Measurements from ENCODE around the gene CRIP2.

The CRIP2 gene

DNA sequence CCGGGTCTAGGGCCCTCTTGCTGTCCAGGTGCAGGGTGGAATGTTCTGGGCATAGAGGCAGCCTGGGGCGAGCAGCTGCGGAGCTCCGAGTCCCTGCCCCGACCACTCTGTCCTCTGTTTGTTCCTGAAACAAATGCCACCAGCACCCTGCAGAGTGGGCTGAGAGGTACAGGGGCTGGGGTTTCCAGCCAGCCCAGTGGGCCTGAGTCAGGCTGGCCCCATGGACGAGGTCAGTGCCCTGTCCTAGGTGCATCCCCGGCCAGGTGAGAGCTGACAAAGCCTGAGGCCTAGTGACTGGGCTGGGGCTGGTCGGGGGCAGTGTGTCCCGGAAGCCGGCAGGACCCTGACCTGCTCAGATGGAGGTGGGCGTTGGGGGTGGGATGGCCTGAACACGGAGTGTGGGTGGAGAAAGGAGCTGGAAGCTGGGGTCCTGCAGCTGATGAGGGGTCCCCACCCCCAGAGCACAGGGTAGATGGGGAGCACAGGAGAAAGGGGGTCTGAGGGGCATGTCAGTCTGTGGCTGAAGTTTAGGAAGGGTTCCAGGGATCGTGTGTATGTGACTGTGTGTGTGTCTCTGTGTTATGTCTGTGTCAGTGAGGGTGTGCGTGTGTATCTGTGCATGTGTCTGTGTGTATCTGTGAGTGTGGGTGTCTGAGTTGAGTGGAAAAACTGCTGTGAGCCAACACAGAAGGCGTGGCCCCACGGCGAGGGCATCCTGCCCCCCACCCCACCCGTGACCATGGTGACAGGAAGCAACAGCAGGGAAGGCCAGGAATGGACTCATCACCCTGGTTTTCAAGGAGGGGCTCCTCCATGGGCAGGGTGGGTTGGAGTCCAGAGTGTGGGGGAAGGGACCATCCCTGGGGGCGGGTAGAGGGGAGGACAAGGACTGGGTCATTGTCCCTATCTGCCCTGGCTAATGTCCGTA lies 9.7 kb downstream of the CRIP2 start:
- TF ChIP-seq, protein P1, sequence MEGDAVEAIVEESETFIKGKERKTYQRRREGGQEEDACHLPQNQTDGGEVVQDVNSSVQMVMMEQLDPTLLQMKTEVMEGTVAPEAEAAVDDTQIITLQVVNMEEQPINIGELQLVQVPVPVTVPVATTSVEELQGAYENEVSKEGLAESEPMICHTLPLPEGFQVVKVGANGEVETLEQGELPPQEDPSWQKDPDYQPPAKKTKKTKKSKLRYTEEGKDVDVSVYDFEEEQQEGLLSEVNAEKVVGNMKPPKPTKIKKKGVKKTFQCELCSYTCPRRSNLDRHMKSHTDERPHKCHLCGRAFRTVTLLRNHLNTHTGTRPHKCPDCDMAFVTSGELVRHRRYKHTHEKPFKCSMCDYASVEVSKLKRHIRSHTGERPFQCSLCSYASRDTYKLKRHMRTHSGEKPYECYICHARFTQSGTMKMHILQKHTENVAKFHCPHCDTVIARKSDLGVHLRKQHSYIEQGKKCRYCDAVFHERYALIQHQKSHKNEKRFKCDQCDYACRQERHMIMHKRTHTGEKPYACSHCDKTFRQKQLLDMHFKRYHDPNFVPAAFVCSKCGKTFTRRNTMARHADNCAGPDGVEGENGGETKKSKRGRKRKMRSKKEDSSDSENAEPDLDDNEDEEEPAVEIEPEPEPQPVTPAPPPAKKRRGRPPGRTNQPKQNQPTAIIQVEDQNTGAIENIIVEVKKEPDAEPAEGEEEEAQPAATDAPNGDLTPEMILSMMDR (IDR thresholded peaks at IDR 0.05; ENCODE audit: low read depth, low read length) = no peak
- peak; percentile 36 to 48 for DNase-seq (ENCODE audit: low read depth in 2 of 2)
- H3K4me3 ChIP-seq (replicated peaks in 1 of 2; ENCODE audit: low read depth in 2 of 2, low read length in 2 of 2) = no peak overlapping the region

DNA sequence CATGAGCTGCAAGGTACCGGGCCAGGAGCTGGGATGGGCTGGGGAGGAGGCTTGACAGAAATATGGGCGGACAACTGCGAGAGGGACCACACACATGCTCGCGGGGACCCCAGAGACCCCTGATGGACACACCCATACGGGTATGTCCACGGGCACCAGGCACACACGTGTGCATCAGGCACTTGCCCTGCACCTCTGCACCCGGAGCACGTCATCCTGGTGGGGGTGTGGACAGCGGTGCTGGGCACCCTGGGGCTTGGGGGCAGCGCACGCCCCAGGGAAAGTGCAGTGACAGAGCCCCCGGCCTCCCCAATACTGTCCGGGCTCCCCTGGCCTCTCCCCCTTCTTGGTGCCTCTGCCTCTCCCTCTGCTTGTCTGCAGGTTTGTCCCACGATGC lies 10.4 kb downstream of the CRIP2 start:
- DNase-seq (ENCODE audit: low read depth in 2 of 2) = no peak
- no peak overlapping the region for H3K4me3 ChIP-seq (replicated peaks in 1 of 2; ENCODE audit: low read depth in 2 of 2, low read length in 2 of 2)
- TF ChIP-seq, protein P1 (IDR thresholded peaks at IDR 0.05; ENCODE audit: low read depth, low read length) = no peak

DNA sequence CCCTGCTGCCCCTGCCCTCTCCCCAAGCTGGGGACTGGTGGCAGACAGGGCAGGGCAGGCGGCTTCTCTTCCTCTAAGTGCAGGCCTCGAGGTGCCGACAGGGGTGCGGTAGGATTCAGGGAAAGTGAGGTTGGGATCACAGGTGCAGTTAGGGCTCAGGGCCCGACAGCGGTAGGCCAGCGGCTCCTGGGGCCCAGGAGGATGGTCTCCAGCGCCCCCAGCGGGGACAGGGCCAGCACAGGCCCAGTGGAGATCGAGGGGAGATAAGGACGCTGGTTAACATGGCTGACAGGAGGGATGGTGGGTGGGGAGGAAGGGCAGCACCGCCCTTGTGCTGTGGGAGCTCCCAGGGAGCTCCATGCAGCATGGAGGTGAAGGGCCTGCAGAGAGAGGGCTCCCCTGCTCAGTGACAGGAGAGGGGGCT lies 11.1 kb downstream of the CRIP2 start:
- H3K4me3 ChIP-seq (replicated peaks in 1 of 2; ENCODE audit: low read depth in 2 of 2, low read length in 2 of 2) = no peak overlapping the region

DNA sequence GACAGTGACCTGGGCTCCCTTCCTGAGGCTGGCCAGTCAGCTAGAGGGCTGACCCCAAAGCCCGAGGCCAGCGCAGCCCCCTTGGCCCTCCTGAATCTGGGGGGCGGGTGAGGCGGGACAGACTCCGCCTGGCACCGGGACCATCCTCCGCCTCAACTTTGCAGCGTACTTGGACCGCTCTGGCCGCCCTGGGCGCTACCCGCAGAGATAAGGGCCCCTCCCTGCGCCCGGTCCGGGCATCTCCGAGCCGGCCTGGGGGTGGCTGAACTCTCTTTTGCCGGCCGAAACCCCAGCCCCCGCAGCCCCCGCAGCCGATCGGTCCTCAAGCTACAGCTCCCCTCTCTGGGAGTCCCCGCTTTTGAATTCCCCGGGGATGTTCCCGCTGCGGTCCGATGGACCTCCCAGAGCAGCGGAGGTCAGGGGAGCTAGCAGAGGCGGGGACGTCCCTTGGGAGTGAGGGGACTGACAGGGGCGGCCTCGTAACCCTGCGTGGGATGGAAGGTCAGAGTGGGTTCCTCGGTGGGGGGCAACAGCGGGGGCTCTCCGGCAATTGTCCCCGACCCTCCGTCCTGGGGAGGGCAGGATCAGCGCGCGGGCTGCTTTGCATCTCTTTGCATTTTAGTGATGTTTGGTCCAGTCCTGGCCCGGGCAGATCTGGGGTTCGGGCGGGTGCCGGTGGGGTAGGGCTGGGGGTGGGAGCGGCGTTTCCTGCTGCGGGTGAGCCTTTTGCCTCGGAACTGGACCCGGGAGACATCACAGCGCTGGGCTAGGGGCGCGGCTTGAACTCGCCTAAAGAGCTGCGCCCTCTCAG lies 11.7 kb downstream of the CRIP2 start, which contains the start of gene CRIP1:
CRIP1 (plus strand) TSS at position 724 of the 811 bp plus-strand sequence. CDS start 374 bp downstream, outside the sequence.
- H3K4me3 ChIP-seq (replicated peaks in 1 of 2; ENCODE audit: low read depth in 2 of 2, low read length in 2 of 2) = peak within 1 kb of the TSS in 1 of 2 donors; percentile 10
- DNase-seq (ENCODE audit: low read depth in 2 of 2) = no peak
- TF ChIP-seq, protein P1 (IDR thresholded peaks at IDR 0.05; ENCODE audit: low read depth, low read length) = no peak

More for the DNA sequence above, 11.1 kb downstream of the CRIP2 start:
- TF ChIP-seq, protein P1 (IDR thresholded peaks at IDR 0.05; ENCODE audit: low read depth, low read length) = no peak
- no peak for DNase-seq (ENCODE audit: low read depth in 2 of 2)

DNA sequence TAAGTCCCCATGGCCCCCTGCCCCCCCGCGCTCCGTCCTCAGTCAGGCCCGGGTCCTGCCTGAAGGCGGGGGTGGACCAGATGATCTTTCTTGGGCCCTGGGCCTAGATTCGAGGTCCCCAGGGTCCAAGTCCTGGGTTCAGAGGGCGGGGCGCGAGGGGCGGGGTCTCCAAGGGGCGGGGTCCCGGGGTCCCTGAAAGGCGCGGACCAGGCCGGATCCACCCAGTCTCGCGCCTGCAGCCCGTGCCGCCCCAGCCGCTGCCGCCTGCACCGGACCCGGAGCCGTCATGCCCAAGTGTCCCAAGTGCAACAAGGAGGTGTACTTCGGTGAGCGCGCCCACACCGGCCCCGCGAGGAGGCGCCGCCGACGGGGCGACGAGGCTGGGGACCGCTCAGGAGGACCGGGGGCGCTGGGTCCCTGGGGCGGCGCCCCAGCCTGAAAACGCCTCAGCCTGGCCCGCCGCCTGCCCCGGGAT lies 12.4 kb downstream of the CRIP2 start:
- DNase-seq (ENCODE audit: low read depth in 2 of 2) = no peak
- peak overlapping the region in 1 of 2 donors; percentile 10 for H3K4me3 ChIP-seq (replicated peaks in 1 of 2; ENCODE audit: low read depth in 2 of 2, low read length in 2 of 2)
- TF ChIP-seq, protein P1 (IDR thresholded peaks at IDR 0.05; ENCODE audit: low read depth, low read length) = no peak

DNA sequence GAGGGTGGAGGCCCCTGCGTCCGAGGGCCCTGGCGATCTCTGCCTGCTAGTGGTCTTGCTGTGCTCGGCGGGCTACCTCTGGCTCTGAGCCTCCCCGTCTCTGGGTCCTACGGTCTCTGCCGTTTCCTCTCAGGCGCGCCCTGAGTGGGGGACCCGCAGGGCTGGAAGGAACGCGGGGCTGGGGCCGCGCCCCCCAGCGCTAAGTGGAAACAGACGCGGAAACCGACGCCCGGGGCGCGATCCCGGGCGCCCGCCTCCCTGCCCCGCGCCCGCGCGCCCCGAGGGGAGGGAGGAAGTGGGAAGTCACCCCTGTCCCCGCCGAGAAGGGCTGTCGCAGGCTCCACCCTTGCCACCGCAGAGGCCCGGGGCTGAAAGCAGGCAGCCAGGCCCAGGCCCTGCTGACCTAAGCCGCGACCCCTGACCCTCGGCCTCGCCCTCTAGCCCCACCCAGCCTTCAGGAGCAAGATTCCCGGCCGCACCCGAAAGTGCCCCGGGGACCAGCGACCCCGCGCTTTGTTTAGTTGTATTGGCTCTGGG lies 12.9 kb downstream of the CRIP2 start:
- TF ChIP-seq, protein P1 (IDR thresholded peaks at IDR 0.05; ENCODE audit: low read depth, low read length) = no peak
- no peak for DNase-seq (ENCODE audit: low read depth in 2 of 2)
- H3K4me3 ChIP-seq (replicated peaks in 1 of 2; ENCODE audit: low read depth in 2 of 2, low read length in 2 of 2) = peak overlapping the region in 1 of 2 donors; percentile 10

All from cardiac fibroblast (primary cell).